ENCODE measurements around the gene BSN. TPM values are rescaled to one million over a fixed set of nuclear protein-coding genes. Genes with fewer than 3 reads are reported as not detected.

The BSN gene
- total RNA-seq, 1 experiment from 2014 or later = 0.93 TPM

DNA sequence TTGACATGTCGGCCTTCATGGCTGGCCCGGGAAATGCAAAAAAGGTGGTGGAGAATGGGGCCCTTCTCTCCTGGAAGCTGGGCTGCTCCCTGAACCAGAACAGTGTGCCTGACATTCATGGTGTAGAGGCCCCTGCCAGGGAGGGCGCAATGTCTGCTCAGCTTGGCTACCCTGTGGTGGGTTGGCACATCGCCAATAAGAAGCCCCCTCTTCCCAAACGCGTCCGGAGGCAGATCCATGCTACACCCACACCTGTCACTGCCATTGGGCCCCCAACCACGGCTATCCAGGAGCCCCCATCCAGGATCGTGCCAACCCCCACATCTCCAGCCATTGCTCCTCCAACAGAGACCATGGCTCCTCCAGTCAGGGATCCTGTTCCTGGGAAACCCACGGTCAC is 23.1 kb upstream of the BSN start:
- peaks cover 5% of the 10 kb centered on the region for H3K4me1 Mint-ChIP-seq (ENCODE audit: low read depth, unreplicated experiment)
- no peak overlapping the region for H3K4me3 Mint-ChIP-seq (ENCODE audit: unreplicated experiment)
- H3K27ac Mint-ChIP-seq (ENCODE audit: unreplicated experiment) = no peak overlapping the region
- Histone ChIP-seq H3K27me3 (replicated peaks; ENCODE audit: control insufficient read depth, insufficient read depth, low read length) (no peaks in the 10 kb centered on the region), H3K36me3 (ENCODE audit: control insufficient read depth, insufficient read depth, low read length) (no peaks in the 10 kb centered on the region; the same call in 1 of the 2 replicates), H3K9me3 (no peaks in the 10 kb centered on the region), H3K4me1 (no peaks in the 10 kb centered on the region), H3K4me3 (ENCODE audit: low read depth, low read length) (no peak overlapping the region)
- no TSS peak for BruUV-seq (replicated peaks)
- intact Hi-C loops (cut with micrococcal nuclease; ENCODE audit: unreplicated experiment) = no loop called here
- H3K36me3 Mint-ChIP-seq (ENCODE audit: insufficient read depth, unreplicated experiment) = peaks cover 88% of the 10 kb centered on the region
- no peaks in the 10 kb centered on the region for H3K9me3 Mint-ChIP-seq (ENCODE audit: unreplicated experiment)
- H3K27me3 Mint-ChIP-seq (ENCODE audit: insufficient read depth, unreplicated experiment) = no peaks in the 10 kb centered on the region
- TF ChIP-seq, protein P1, sequence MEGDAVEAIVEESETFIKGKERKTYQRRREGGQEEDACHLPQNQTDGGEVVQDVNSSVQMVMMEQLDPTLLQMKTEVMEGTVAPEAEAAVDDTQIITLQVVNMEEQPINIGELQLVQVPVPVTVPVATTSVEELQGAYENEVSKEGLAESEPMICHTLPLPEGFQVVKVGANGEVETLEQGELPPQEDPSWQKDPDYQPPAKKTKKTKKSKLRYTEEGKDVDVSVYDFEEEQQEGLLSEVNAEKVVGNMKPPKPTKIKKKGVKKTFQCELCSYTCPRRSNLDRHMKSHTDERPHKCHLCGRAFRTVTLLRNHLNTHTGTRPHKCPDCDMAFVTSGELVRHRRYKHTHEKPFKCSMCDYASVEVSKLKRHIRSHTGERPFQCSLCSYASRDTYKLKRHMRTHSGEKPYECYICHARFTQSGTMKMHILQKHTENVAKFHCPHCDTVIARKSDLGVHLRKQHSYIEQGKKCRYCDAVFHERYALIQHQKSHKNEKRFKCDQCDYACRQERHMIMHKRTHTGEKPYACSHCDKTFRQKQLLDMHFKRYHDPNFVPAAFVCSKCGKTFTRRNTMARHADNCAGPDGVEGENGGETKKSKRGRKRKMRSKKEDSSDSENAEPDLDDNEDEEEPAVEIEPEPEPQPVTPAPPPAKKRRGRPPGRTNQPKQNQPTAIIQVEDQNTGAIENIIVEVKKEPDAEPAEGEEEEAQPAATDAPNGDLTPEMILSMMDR (IDR thresholded peaks at IDR 0.05; ENCODE audit: insufficient read depth in 1 of 2, low read depth in 1 of 2, low read length in 1 of 2, severe bottlenecking in 1 of 2, unreplicated experiment in 1 of 2) = no peak
- ChIA-PET POLR2A (no interaction called here), CTCF (no interaction called here)
- DNase-seq = no peak

DNA sequence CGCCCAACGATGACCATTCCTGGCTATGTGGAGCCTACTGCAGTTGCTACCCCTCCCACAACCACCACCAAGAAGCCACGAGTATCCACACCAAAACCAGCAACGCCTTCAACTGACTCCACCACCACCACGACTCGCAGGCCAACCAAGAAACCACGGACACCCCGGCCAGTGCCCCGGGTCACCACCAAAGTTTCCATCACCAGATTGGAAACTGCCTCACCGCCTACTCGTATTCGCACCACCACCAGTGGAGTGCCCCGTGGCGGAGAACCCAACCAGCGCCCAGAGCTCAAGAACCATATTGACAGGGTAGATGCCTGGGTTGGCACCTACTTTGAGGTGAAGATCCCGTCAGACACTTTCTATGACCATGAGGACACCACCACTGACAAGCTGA is 22.6 kb upstream of the BSN start:
- Histone ChIP-seq H3K27me3 (replicated peaks; ENCODE audit: control insufficient read depth, insufficient read depth, low read length) (no peaks in the 10 kb centered on the region), H3K4me1 (no peaks in the 10 kb centered on the region), H3K9me3 (no peaks in the 10 kb centered on the region), H3K4me3 (ENCODE audit: low read depth, low read length) (no peak overlapping the region), H3K36me3 (ENCODE audit: control insufficient read depth, insufficient read depth, low read length) (no peaks in the 10 kb centered on the region; the same call in 1 of the 2 replicates)
- Mint-ChIP-seq H3K27me3 (ENCODE audit: insufficient read depth, unreplicated experiment) (no peaks in the 10 kb centered on the region), H3K4me1 (ENCODE audit: low read depth, unreplicated experiment) (peaks cover 5% of the 10 kb centered on the region), H3K36me3 (ENCODE audit: insufficient read depth, unreplicated experiment) (peaks cover 84% of the 10 kb centered on the region), H3K27ac (ENCODE audit: unreplicated experiment) (no peak overlapping the region), H3K9me3 (ENCODE audit: unreplicated experiment) (no peaks in the 10 kb centered on the region), H3K4me3 (ENCODE audit: unreplicated experiment) (no peak overlapping the region)
- BruUV-seq (replicated peaks) = no TSS peak
- intact Hi-C loops (cut with micrococcal nuclease; ENCODE audit: unreplicated experiment) = no loop called here
- TF ChIP-seq, protein P1 (IDR thresholded peaks at IDR 0.05; ENCODE audit: insufficient read depth in 1 of 2, low read depth in 1 of 2, low read length in 1 of 2, severe bottlenecking in 1 of 2, unreplicated experiment in 1 of 2) = no peak
- ChIA-PET POLR2A (no interaction called here), CTCF (interaction anchor here (1.0 kb wide), 1 partner anchor 78 kb away, joined by 3 read pairs; no protein-coding TSS in a partner anchor)
- no peak for DNase-seq

DNA sequence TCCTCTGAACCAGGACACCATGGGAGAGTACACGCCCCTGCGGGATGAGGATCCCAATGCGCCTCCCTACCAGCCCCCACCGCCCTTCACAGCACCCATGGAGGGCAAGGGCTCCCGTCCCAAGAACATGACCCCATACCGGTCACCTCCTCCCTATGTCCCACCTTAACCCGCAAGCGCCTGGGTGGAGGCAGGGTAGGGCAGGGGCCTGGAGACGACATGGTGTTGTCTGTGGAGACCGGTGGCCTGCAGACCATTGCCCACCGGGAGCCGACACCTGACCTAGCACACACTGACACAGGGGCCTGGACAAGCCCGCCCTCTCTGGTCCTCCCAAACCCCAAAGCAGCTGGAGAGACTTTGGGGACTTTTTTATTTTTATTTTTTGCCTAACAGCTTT is 21.2 kb upstream of the BSN start:
- no peak overlapping the region for H3K4me3 Mint-ChIP-seq (ENCODE audit: unreplicated experiment)
- ChIA-PET CTCF (interaction anchor here (0.8 kb wide), 1 partner anchor 140 kb away, joined by 3 read pairs; no protein-coding TSS in a partner anchor), POLR2A (no interaction called here)
- H3K27ac Mint-ChIP-seq (ENCODE audit: unreplicated experiment) = no peak overlapping the region
- H3K4me1 Mint-ChIP-seq (ENCODE audit: low read depth, unreplicated experiment) = peaks cover 5% of the 10 kb centered on the region
- Histone ChIP-seq H3K4me1 (no peaks in the 10 kb centered on the region), H3K4me3 (ENCODE audit: low read depth, low read length) (no peak overlapping the region), H3K27me3 (replicated peaks; ENCODE audit: control insufficient read depth, insufficient read depth, low read length) (no peaks in the 10 kb centered on the region), H3K36me3 (ENCODE audit: control insufficient read depth, insufficient read depth, low read length) (no peaks in the 10 kb centered on the region; the same call in 1 of the 2 replicates), H3K9me3 (no peaks in the 10 kb centered on the region)
- H3K9me3 Mint-ChIP-seq (ENCODE audit: unreplicated experiment) = no peaks in the 10 kb centered on the region
- H3K27me3 Mint-ChIP-seq (ENCODE audit: insufficient read depth, unreplicated experiment) = no peaks in the 10 kb centered on the region
- no peak for DNase-seq
- peaks cover 74% of the 10 kb centered on the region for H3K36me3 Mint-ChIP-seq (ENCODE audit: insufficient read depth, unreplicated experiment)
- TF ChIP-seq, protein P1 (IDR thresholded peaks at IDR 0.05; ENCODE audit: insufficient read depth in 1 of 2, low read depth in 1 of 2, low read length in 1 of 2, severe bottlenecking in 1 of 2, unreplicated experiment in 1 of 2) = no peak
- no TSS peak for BruUV-seq (replicated peaks)
- intact Hi-C loops (cut with micrococcal nuclease; ENCODE audit: unreplicated experiment) = no loop called here
